Gastroesophageal sphincter (tissue), 4 donors: Measurements from ENCODE around the gene PPP6R2. TPM values are rescaled to one million over a fixed set of nuclear protein-coding genes. Genes with fewer than 3 reads are reported as not detected.

Source experiments
- ATAC-seq: fragments of 150-250 bp; one replicate; pipeline ENCODE4 v1.9.1; 2016; ENCODE audit warnings: mild to moderate bottlenecking, moderate library complexity
- H3K27ac ChIP-seq, 4 donors: fragments of 200-600 bp; sonication (generic) in 3 of 4; 1 replicate in 3 of 4; 2 replicates in 1 of 4; pipeline ENCODE4 v1.5.1; 2016 to 2019
- H3K27me3 ChIP-seq: fragments of 200-600 bp; sonication (generic); one replicate; pipeline ENCODE4 v1.5.1; 2019
- H3K36me3 ChIP-seq, 2 donors: fragments of 200-600 bp; sonication (generic); one replicate each; pipeline ENCODE4 v1.5.1; 2019; ENCODE audit warnings: control low read depth in 1 of 2
- H3K4me1 ChIP-seq, 3 donors: fragments of 200-600 bp; sonication (generic); 1 replicate in 2 of 3; 2 replicates in 1 of 3; pipeline ENCODE4 v1.5.1; 2016 to 2019; ENCODE audit warnings: control low read depth in 2 of 3
- H3K4me3 ChIP-seq, 2 donors: fragments of 200-600 bp; sonication (generic); one replicate each; pipeline ENCODE4 v1.5.1; 2019; ENCODE audit warnings: mild to moderate bottlenecking in 1 of 2, moderate library complexity in 1 of 2
- H3K9me3 ChIP-seq, 3 donors: fragments of 200-600 bp; sonication (generic); one replicate each; pipeline ENCODE4 v1.5.1; 2017 to 2019; ENCODE audit warnings: control low read depth in 2 of 3
- CTCF ChIP-seq, 4 experiments: fragments of 200-600 bp in 2 of 4; fragments of 450-650 bp in 2 of 4; sonication (generic) in 1 of 4; IDR thresholded peaks; one replicate each; pipeline ENCODE4 v1.5.1; 2017 to 2019; ENCODE audit warnings: antibody characterized with exemption in 4 of 4, mild to moderate bottlenecking in 2 of 4, moderate library complexity in 2 of 4
- EP300 ChIP-seq: sonication (generic); formaldehyde crosslinking; IDR thresholded peaks from one replicate; pipeline ENCODE4 v1.6.1; 2017; ENCODE audit warnings: antibody characterized with exemption, mild to moderate bottlenecking
- POLR2A ChIP-seq, 2 donors: fragments of 450-650 bp; IDR thresholded peaks; one replicate each; pipeline ENCODE4 v1.6.1; 2017; ENCODE audit warnings: antibody characterized with exemption in 2 of 2, mild to moderate bottlenecking in 2 of 2, moderate library complexity in 1 of 2
- POLR2AphosphoS5 ChIP-seq: sonication (generic); formaldehyde crosslinking; IDR thresholded peaks from one replicate; pipeline ENCODE4 v1.6.1; 2017; ENCODE audit warnings: antibody characterized with exemption
- WGBS, 2 donors: methylation state at CpG; one replicate each; pipeline ENCODE4 v1.1.5; 2018; ENCODE audit warnings: low coverage in 1 of 2; 5-methylcytosine and 5-hydroxymethylcytosine counted together
- total RNA-seq, 4 donors: library from RNA; depleted of rRNA; stranded (reverse); fragments of >200 nt; gene quantifications; one replicate each; pipeline ENCODE4 v1.1.0, GENCODE V29; 2016

PPP6R2 gene
- total RNA-seq, 4 donors from 2014 or later: 52.2 to 73.5 (median 64.2) TPM

- H3K36me3 ChIP-seq: peaks cover 0 to 10% of the 10 kb centered on the region in 2 donors
- H3K27me3 ChIP-seq: no peaks in the 10 kb centered on the region
- no peak overlapping the region for H3K27ac ChIP-seq
- 90% methylated on average over 2 of the region's 23 CpGs; no CpG with 5 or more reads in 1 of the 2 donors for WGBS, 2 donors
- H3K4me3 ChIP-seq: no peak overlapping the region
- H3K4me1 ChIP-seq: peaks cover 0 to 32% (median 17%) of the 10 kb centered on the region in 3 donors
- TF ChIP-seq CTCF (IDR thresholded peaks at IDR 0.05) (no peak), POLR2A (IDR thresholded peaks at IDR 0.05) (no peak), EP300 (no peak), POLR2AphosphoS5 (no peak)
- no peaks in the 10 kb centered on the region for H3K9me3 ChIP-seq
- ATAC-seq: no peak
These were observed 31.3 kb upstream of the PPP6R2 start for GRCh38 chr22:50311606-50312351.

DNA sequence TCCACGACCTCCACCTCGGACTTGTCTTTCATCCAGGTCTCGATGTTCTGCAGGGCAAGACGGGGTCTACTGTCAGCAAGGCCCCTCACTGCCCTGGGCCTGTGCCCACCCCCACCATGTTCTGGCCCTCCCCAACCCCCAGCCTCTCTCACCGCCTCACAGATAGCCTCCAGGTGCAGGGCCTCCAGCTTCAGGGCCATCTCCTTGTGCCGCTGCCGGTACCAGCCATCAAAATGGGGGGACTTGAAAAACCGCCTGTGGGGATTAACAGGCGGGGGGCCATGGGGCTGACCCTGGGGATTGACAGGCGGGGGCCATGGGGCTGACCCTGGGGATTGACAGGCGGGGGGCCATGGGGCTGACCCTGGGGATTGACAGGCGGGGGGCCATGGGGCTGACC, 30.8 kb upstream of the PPP6R2 start:
- H3K36me3 ChIP-seq: peaks cover 0 to 10% of the 10 kb centered on the region in 2 donors
- H3K4me3 ChIP-seq: no peak overlapping the region
- no peak for TF ChIP-seq EP300
- TF ChIP-seq CTCF (IDR thresholded peaks at IDR 0.05): no peak
- TF ChIP-seq POLR2AphosphoS5: no peak
- no peak for ATAC-seq
- H3K27me3 ChIP-seq: no peaks in the 10 kb centered on the region
- WGBS, 2 donors: no CpG with 5 or more reads among the region's 12 CpGs
- H3K27ac ChIP-seq: no peak overlapping the region
- H3K4me1 ChIP-seq: peaks cover 0 to 31% (median 17%) of the 10 kb centered on the region in 3 donors
- no peaks in the 10 kb centered on the region for H3K9me3 ChIP-seq

DNA sequence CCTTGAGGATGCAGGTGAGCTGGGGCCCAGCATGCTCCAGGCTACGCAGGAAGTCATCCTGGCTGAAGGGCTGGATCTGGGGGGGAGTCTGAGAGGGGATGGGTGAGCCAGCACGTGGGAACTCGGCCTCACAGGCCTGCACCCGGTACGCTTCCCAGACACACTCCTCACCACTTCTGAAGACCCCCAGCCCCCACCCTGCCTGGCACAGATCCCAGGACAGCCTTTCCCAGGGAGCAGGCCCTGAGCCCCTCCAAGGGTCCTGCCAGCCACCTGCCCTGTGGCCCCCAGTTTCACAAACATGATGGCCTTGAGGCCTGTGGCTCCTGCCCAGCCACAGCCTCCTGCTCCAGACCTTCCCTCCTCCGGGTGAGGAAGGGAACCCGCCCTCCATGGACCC, 30.1 kb upstream of the PPP6R2 start:
- WGBS, 2 donors: 73 to 93% methylated on average over 3 to 5 of the region's 7 CpGs
- peaks cover 0 to 27% (median 14%) of the 10 kb centered on the region in 3 donors for H3K4me1 ChIP-seq
- TF ChIP-seq EP300 (no peak), CTCF (IDR thresholded peaks at IDR 0.05) (no peak), POLR2A (IDR thresholded peaks at IDR 0.05) (no peak), POLR2AphosphoS5 (no peak)
- no peaks in the 10 kb centered on the region for H3K9me3 ChIP-seq
- H3K36me3 ChIP-seq: peaks cover 0 to 10% of the 10 kb centered on the region in 2 donors
- H3K4me3 ChIP-seq: no peak overlapping the region
- no peaks in the 10 kb centered on the region for H3K27me3 ChIP-seq
- H3K27ac ChIP-seq: no peak overlapping the region
- ATAC-seq: no peak

DNA sequence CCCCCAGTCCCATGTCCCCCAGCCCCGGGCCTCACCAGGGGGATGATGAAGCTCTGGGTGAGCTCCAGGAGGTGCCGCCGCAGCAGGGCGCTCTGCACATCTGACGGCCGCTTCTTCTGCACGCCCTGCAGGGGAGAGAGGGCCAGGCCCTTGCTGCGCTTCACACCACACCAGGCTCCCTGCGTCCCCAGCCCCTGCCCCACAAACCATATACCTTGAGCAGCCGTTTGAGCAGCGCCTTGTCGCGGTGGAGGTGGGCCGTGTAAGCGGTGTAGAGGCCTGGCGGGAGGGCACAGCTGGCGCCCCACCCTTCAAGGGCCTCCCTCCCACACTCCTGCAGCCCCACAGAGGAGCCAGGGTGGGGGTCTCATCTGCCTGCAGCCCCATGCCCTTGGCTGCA, 29.5 kb upstream of the PPP6R2 start:
- no CpG with 5 or more reads among the region's 17 CpGs for WGBS, 2 donors
- H3K9me3 ChIP-seq: no peaks in the 10 kb centered on the region
- H3K4me3 ChIP-seq: no peak overlapping the region
- ATAC-seq: no peak
- peaks cover 0 to 10% of the 10 kb centered on the region in 2 donors for H3K36me3 ChIP-seq
- TF ChIP-seq POLR2A (IDR thresholded peaks at IDR 0.05) (no peak), POLR2AphosphoS5 (no peak), EP300 (no peak), CTCF (IDR thresholded peaks at IDR 0.05) (no peak)
- H3K4me1 ChIP-seq: peaks cover 0 to 21% (median 8%) of the 10 kb centered on the region in 3 donors
- H3K27ac ChIP-seq: no peak overlapping the region
- H3K27me3 ChIP-seq: no peaks in the 10 kb centered on the region

GRCh38 chr22:50314081-50314454, 29.1 kb upstream of the PPP6R2 start:
- WGBS, 2 donors: 80% methylated on average over 1 of the region's 14 CpGs; no CpG with 5 or more reads in 1 of the 2 donors
- no peak overlapping the region for H3K27ac ChIP-seq
- no peaks in the 10 kb centered on the region for H3K27me3 ChIP-seq
- no peak for ATAC-seq
- peaks cover 0 to 17% (median 3%) of the 10 kb centered on the region in 3 donors for H3K4me1 ChIP-seq
- H3K36me3 ChIP-seq: peaks cover 0 to 10% of the 10 kb centered on the region in 2 donors
- H3K4me3 ChIP-seq: peak overlapping the region in 1 of 2 donors; percentile 12
- no peaks in the 10 kb centered on the region for H3K9me3 ChIP-seq
- TF ChIP-seq CTCF (IDR thresholded peaks at IDR 0.05): no peak
- no peak for TF ChIP-seq EP300
